ENCODE results near the gene CD200R1L.

DNA sequence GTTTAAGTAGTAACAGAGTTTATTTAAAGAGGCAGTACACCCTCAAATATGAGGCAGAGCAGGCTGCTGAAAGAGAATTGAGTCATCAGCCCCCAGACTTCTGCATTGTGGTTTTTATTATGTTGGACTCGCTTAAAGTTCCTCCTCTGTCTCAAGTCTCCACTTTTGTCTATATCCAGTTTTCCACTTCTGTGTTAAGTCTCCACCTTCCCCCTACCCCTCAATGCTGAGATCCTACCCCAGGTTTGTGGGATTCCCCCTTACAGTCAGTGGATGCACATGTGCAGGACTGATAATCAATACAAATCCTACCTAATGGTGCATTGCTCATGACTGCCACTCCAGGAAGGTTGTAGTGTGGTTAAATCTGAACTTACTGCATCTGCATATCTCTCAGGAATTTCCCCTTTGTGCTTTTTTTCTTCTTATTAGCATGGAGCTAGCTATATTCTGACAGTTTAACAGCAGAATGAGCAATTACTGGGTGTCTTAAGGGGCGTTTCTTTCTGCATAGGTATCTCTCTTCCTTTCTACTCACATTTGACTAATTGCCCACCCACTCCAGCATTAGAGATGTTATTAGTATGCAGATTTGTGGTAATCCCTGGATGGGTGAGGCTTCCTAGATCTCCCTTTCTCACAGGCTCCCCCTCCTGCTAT is 11.9 kb upstream of the CD200R1L start:
- TF ChIP-seq, protein P1, sequence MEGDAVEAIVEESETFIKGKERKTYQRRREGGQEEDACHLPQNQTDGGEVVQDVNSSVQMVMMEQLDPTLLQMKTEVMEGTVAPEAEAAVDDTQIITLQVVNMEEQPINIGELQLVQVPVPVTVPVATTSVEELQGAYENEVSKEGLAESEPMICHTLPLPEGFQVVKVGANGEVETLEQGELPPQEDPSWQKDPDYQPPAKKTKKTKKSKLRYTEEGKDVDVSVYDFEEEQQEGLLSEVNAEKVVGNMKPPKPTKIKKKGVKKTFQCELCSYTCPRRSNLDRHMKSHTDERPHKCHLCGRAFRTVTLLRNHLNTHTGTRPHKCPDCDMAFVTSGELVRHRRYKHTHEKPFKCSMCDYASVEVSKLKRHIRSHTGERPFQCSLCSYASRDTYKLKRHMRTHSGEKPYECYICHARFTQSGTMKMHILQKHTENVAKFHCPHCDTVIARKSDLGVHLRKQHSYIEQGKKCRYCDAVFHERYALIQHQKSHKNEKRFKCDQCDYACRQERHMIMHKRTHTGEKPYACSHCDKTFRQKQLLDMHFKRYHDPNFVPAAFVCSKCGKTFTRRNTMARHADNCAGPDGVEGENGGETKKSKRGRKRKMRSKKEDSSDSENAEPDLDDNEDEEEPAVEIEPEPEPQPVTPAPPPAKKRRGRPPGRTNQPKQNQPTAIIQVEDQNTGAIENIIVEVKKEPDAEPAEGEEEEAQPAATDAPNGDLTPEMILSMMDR (conservative IDR thresholded peaks at IDR 0.05; ENCODE audit: low read length) = no peak
- no peak for TF ChIP-seq EZH2phosphoT487 (IDR thresholded peaks at IDR 0.05; ENCODE audit: borderline replicate concordance)

All from Loucy (cell line).